GM12878 (cell line): ENCODE measurements around the gene CRACDL. TPM values are rescaled to one million over a fixed set of nuclear protein-coding genes. Genes with fewer than 3 reads are reported as not detected.
A peak's percentile ranks its signal among the peaks of the same experiment; 100 is the strongest.

Source experiments
- ATAC-seq: fragments of 200-7000 bp; cut with Tn5 transposase; 3 replicates; pipeline ENCODE4 v1.9.1; 2020; ENCODE audit warnings: mild to moderate bottlenecking, moderate library complexity
- BruUV-seq: library from RNA; stranded (reverse); fragments of 400-500 nt; replicated peaks from 2 replicates; lab custom pipeline; 2021; lab: Mats Ljungman, UMichigan
- CTCF ChIA-PET: fragments of 300-600 bp; sonication (Branson Sonifier 250); formaldehyde crosslinking; extraction: SDS; loops from one replicate; lab custom pipeline; 2021; ENCODE audit warnings: inconsistent platforms; lab: Yijun Ruan, JAX
- POLR2A ChIA-PET: fragments of 350-600 bp; formaldehyde crosslinking; extraction: SDS; loops from one replicate; lab custom pipeline; 2021; ENCODE audit warnings: inconsistent platforms; lab: Charles Lee
- RAD21 ChIA-PET: fragments of 300-600 bp; sonication (Branson Sonifier 250); formaldehyde crosslinking; loops from one replicate; lab custom pipeline; 2023; ENCODE audit warnings: antibody characterized with exemption; ENCODE audit not compliant: unreplicated experiment; lab: Charles Lee
- SMC1A ChIA-PET: fragments of 300-600 bp; sonication (Branson Sonifier 250); formaldehyde crosslinking; loops from one replicate; lab custom pipeline; 2023; ENCODE audit not compliant: unreplicated experiment, uncharacterized antibody; lab: Charles Lee
- DNase-seq: peaks from one replicate; pipeline ENCODE4 v3.0.0-alpha.2; 2011; ENCODE audit warnings: low read depth, low spot score
- FAIRE-seq: peaks from 3 replicates; lab custom pipeline; 2011; peaks lifted over from hg19 to GRCh38; lab: Jason Lieb, UNC
- H2AFZ ChIP-seq: 2 replicates; pipeline ENCODE4 v1.6.0; 2011; ENCODE audit warnings: low read depth, low read length, control low read depth; ENCODE audit not compliant: control insufficient read depth
- H3K27ac ChIP-seq: 2 replicates; pipeline ENCODE4 v1.5.1; 2011; ENCODE audit warnings: control low read depth; ENCODE audit not compliant: control insufficient read depth, insufficient read depth
- H3K27me3 ChIP-seq, 2 experiments: replicated peaks in 1 of 2; 2 replicates each; pipeline versions ENCODE4 v1.6.0 to v1.6.1; 2011; ENCODE audit warnings: low read length in 1 of 2; ENCODE audit not compliant: control insufficient read depth in 2 of 2, insufficient read depth in 2 of 2
- H3K36me3 ChIP-seq, 2 experiments: 2 replicates each; pipeline ENCODE4 v1.5.1; 2011; ENCODE audit warnings: low read length in 1 of 2; ENCODE audit not compliant: control insufficient read depth in 2 of 2, insufficient read depth in 2 of 2
- H3K4me1 ChIP-seq: 2 replicates; pipeline ENCODE4 v1.6.1; 2011; ENCODE audit warnings: mild to moderate bottlenecking, low read length, moderate library complexity, mixed read lengths; ENCODE audit not compliant: control insufficient read depth, insufficient read depth
- H3K4me2 ChIP-seq: 2 replicates; pipeline ENCODE4 v1.6.0; 2011; ENCODE audit warnings: control low read depth; ENCODE audit not compliant: control insufficient read depth, insufficient read depth
- H3K4me3 ChIP-seq: fragments of 200-600 bp; sonication (generic); 2 replicates; pipeline ENCODE4 v1.5.1; 2016
- H3K79me2 ChIP-seq: 2 replicates; pipeline ENCODE4 v1.6.0; 2011; ENCODE audit warnings: low read length; ENCODE audit not compliant: control insufficient read depth, insufficient read depth
- H3K9ac ChIP-seq: 2 replicates; pipeline ENCODE4 v1.8.0; 2011; ENCODE audit warnings: low read length, control low read depth, mixed read lengths; ENCODE audit not compliant: control insufficient read depth, insufficient read depth
- H3K9me3 ChIP-seq: replicated peaks from 3 replicates; pipeline ENCODE4 v1.5.1; 2011; ENCODE audit warnings: mild to moderate bottlenecking, low read length; ENCODE audit not compliant: control insufficient read depth, insufficient read depth
- H4K20me1 ChIP-seq: 2 replicates; pipeline ENCODE4 v1.6.0; 2011; ENCODE audit not compliant: control insufficient read depth, insufficient read depth
- CUX1 ChIP-seq: IDR thresholded peaks from 2 replicates; pipeline ENCODE4 v1.6.1; 2012; ENCODE audit warnings: improper control_type of control experiment, low read depth, low read length; ENCODE audit not compliant: insufficient replicate concordance
- EGR1 ChIP-seq, 2 experiments: IDR thresholded peaks; 1 replicate in 1 of 2; 2 replicates in 1 of 2; pipeline ENCODE4 v1.6.1; 2011 to 2012; ENCODE audit warnings: low read depth in 2 of 2, low read length in 2 of 2, borderline replicate concordance in 1 of 2, mild to moderate bottlenecking in 1 of 2, moderate library complexity in 1 of 2
- JUNB ChIP-seq: IDR thresholded peaks from 2 replicates; pipeline ENCODE4 v1.6.1; 2016; ENCODE audit warnings: antibody characterized with exemption, mild to moderate bottlenecking
- RELA ChIP-seq: fragments of 450-650 bp; IDR thresholded peaks from 2 replicates; pipeline ENCODE4 v1.8.0; 2014; ENCODE audit warnings: borderline replicate concordance; ENCODE audit not compliant: partially characterized antibody
- SRF ChIP-seq, 2 experiments: IDR thresholded peaks; 2 replicates each; pipeline ENCODE4 v1.6.1; 2011; ENCODE audit warnings: low read depth in 2 of 2, low read length in 2 of 2, mild to moderate bottlenecking in 1 of 2, moderate library complexity in 1 of 2
- STAT3 ChIP-seq: IDR thresholded peaks from 2 replicates; pipeline ENCODE4 v1.6.1; 2011; ENCODE audit warnings: low read depth, low read length, improper control_type of control experiment
- ZNF384 ChIP-seq: IDR thresholded peaks from 2 replicates; pipeline ENCODE4 v1.6.1; 2012; ENCODE audit warnings: low read depth, mild to moderate bottlenecking, low read length, improper control_type of control experiment, borderline replicate concordance
- ZSCAN29 ChIP-seq: fragments of 450-650 bp; IDR thresholded peaks from 2 replicates; pipeline ENCODE4 v1.6.1; 2017; ENCODE audit warnings: mild to moderate bottlenecking, moderate library complexity
- WGBS: methylation state at CpG from one replicate; pipeline ENCODE4 v1.1.6; 2016; ENCODE audit warnings: low lambda C conversion rate; ENCODE audit not compliant: insufficient replicate concordance, insufficient coverage; ENCODE audit errors: missing lambda C conversion rate; 5-methylcytosine and 5-hydroxymethylcytosine counted together
- in situ Hi-C: fragments of 300-500 bp; cut with MboI; formaldehyde crosslinking; loops from 9 replicates; pipeline ENCODE4 v1.14.3; 2018; ENCODE audit warnings: mixed read lengths
- intact Hi-C: fragments of 100-400 bp; cut with micrococcal nuclease; formaldehyde crosslinking; loops from one replicate; pipeline ENCODE4 v1.14.2; 2022; ENCODE audit not compliant: unreplicated experiment
- polyA plus RNA-seq, 11 experiments: library from polyadenylated mRNA; depleted of rRNA in 4 of 11; unstranded in 6 of 11; stranded (reverse) in 5 of 11; fragments of >200 nt; fragmentation: Nextera tagmentation in 4 of 11; fragmentation: Illumina TruSeq in 1 of 11; extraction: Ambion mirVana in 4 of 11; extraction: Trizol in 1 of 11; gene quantifications; 1 replicate in 1 of 11; 2 replicates in 10 of 11; pipeline versions ENCODE4 v1.2.1 to v1.2.3, GENCODE V29; 2011 to 2016; ENCODE audit warnings: inconsistent platforms in 2 of 11, missing spikeins in 2 of 11, low read depth in 1 of 11
- total RNA-seq, 4 experiments: library from RNA; depleted of rRNA in 3 of 4; stranded (reverse); fragments of >200 nt in 3 of 4; fragmentation: Illumina TruSeq in 1 of 4; extraction: Trizol in 1 of 4; gene quantifications; 2 replicates each; pipeline versions ENCODE4 v1.2.1 to v1.2.3, GENCODE V29; 2013 to 2021
- TF ChIP-seq, protein P1 (sequence below): fragments of 450-650 bp; IDR thresholded peaks from 2 replicates; pipeline ENCODE4 v1.6.1; 2017; ENCODE audit warnings: mild to moderate bottlenecking, moderate library complexity
- TF ChIP-seq, protein P2 (sequence below): fragments of 150-350 bp; IDR thresholded peaks from 2 replicates; pipeline ENCODE4 v1.6.1; 2016; ENCODE audit warnings: low read depth, low read length

Gene CRACDL
- total and polyA plus RNA-seq, 10 of the 15 experiments (the other 5 are each of a cell fraction or from before 2014, with no cell fraction given), result 0.03 to 0.72 (median 0.14) TPM

- FAIRE-seq (no peak), DNase-seq (no peak), ATAC-seq (peak; percentile 45)
- in situ Hi-C loops, result no loop called here
- H3K36me3 ChIP-seq, result no peaks in the 10 kb centered on the region
- no peaks in the 10 kb centered on the region for H3K79me2 ChIP-seq
- peak overlapping the region; percentile 45 for H3K27ac ChIP-seq
- 13% methylated on average over 8 of the region's 8 CpGs for WGBS
- H3K27me3 ChIP-seq, result no peaks in the 10 kb centered on the region
- intact Hi-C loops, result no loop called here
- 0 out of 2 replicates have a peak overlapping the region, but pooled peaks have one; percentile 37 for H3K4me3 ChIP-seq
- POLR2A ChIA-PET, result interaction anchor here (0.6 to 1.4 kb wide), 4 partner anchors 9 to 19 kb away, joined by 3 read pairs; partner anchors contain the start of gene MGAT4A
- no peak overlapping the region for H3K9ac ChIP-seq
- peaks cover 23% of the 10 kb centered on the region for H3K4me1 ChIP-seq
- H3K4me2 ChIP-seq, result peak overlapping the region; percentile 51
- peak overlapping the region; percentile 40; the same call in 1 of the 2 replicates for H2AFZ ChIP-seq
- no TSS peak for BruUV-seq
- CTCF ChIA-PET, result interaction anchor here (3.0 kb wide), 1 partner anchor 10 kb away, joined by 17 read pairs; no protein-coding TSS in a partner anchor
- peaks cover 2% of the 10 kb centered on the region; the same call in 2 of the 3 replicates for H3K9me3 ChIP-seq
- H4K20me1 ChIP-seq, result no peaks in the 10 kb centered on the region
- RAD21 ChIA-PET, result interaction anchor here (0.8 to 1.1 kb wide), 3 partner anchors 10 to 57 kb away, joined by 3 read pairs; no protein-coding TSS in a partner anchor
- SMC1A ChIA-PET, result interaction anchor here (1.6 to 2.5 kb wide), 5 partner anchors 9 to 99 kb away, joined by 4 to 14 read pairs (median 6); no protein-coding TSS in a partner anchor
- TF ChIP-seq JUNB, result no peak
- TF ChIP-seq, protein P1, sequence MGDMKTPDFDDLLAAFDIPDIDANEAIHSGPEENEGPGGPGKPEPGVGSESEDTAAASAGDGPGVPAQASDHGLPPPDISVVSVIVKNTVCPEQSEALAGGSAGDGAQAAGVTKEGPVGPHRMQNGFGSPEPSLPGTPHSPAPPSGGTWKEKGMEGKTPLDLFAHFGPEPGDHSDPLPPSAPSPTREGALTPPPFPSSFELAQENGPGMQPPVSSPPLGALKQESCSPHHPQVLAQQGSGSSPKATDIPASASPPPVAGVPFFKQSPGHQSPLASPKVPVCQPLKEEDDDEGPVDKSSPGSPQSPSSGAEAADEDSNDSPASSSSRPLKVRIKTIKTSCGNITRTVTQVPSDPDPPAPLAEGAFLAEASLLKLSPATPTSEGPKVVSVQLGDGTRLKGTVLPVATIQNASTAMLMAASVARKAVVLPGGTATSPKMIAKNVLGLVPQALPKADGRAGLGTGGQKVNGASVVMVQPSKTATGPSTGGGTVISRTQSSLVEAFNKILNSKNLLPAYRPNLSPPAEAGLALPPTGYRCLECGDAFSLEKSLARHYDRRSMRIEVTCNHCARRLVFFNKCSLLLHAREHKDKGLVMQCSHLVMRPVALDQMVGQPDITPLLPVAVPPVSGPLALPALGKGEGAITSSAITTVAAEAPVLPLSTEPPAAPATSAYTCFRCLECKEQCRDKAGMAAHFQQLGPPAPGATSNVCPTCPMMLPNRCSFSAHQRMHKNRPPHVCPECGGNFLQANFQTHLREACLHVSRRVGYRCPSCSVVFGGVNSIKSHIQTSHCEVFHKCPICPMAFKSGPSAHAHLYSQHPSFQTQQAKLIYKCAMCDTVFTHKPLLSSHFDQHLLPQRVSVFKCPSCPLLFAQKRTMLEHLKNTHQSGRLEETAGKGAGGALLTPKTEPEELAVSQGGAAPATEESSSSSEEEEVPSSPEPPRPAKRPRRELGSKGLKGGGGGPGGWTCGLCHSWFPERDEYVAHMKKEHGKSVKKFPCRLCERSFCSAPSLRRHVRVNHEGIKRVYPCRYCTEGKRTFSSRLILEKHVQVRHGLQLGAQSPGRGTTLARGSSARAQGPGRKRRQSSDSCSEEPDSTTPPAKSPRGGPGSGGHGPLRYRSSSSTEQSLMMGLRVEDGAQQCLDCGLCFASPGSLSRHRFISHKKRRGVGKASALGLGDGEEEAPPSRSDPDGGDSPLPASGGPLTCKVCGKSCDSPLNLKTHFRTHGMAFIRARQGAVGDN, result no peak
- no peak for TF ChIP-seq ZSCAN29
- no peak for TF ChIP-seq CUX1
- TF ChIP-seq, protein P2, sequence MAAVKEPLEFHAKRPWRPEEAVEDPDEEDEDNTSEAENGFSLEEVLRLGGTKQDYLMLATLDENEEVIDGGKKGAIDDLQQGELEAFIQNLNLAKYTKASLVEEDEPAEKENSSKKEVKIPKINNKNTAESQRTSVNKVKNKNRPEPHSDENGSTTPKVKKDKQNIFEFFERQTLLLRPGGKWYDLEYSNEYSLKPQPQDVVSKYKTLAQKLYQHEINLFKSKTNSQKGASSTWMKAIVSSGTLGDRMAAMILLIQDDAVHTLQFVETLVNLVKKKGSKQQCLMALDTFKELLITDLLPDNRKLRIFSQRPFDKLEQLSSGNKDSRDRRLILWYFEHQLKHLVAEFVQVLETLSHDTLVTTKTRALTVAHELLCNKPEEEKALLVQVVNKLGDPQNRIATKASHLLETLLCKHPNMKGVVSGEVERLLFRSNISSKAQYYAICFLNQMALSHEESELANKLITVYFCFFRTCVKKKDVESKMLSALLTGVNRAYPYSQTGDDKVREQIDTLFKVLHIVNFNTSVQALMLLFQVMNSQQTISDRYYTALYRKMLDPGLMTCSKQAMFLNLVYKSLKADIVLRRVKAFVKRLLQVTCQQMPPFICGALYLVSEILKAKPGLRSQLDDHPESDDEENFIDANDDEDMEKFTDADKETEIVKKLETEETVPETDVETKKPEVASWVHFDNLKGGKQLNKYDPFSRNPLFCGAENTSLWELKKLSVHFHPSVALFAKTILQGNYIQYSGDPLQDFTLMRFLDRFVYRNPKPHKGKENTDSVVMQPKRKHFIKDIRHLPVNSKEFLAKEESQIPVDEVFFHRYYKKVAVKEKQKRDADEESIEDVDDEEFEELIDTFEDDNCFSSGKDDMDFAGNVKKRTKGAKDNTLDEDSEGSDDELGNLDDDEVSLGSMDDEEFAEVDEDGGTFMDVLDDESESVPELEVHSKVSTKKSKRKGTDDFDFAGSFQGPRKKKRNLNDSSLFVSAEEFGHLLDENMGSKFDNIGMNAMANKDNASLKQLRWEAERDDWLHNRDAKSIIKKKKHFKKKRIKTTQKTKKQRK, result no peak
- TF ChIP-seq STAT3, result no peak
- no peak for TF ChIP-seq ZNF384
- TF ChIP-seq EGR1 (IDR thresholded peaks at IDR 0.05; ENCODE audit: borderline replicate concordance in 1 of 2, low read depth in 2 of 2, low read length in 2 of 2), result no peak
- no peak for TF ChIP-seq RELA
- TF ChIP-seq SRF (IDR thresholded peaks at IDR 0.05; ENCODE audit: low read depth in 2 of 2, low read length in 2 of 2), result no peak
Measured at GRCh38 chr2:98747888-98748287, 188.1 kb downstream of the CRACDL start.
